ENCODE measurements around the gene KRTAP10-3.

The KRTAP10-3 gene

GRCh38 chr21:44527156-44527982 lies 31.2 kb downstream of the KRTAP10-3 start:
- DNase-seq, result no peak

- DNase-seq, result no peak
Observed at GRCh38 chr21:44526096-44526997, 32.2 kb downstream of the KRTAP10-3 start.

- no peak for DNase-seq
Observed at GRCh38 chr21:44525391-44526095, 33.1 kb downstream of the KRTAP10-3 start.

- DNase-seq, result no peak
Observed at GRCh38 chr21:44524414-44525371, 33.9 kb downstream of the KRTAP10-3 start.

GRCh38 chr21:44523567-44524413 lies 34.8 kb downstream of the KRTAP10-3 start:
- DNase-seq, result no peak

- DNase-seq, result no peak
Observed at GRCh38 chr21:44522753-44523204, 35.8 kb downstream of the KRTAP10-3 start.

GRCh38 chr21:44521928-44522752 lies 36.5 kb downstream of the KRTAP10-3 start:
- DNase-seq, result no peak

- no peak for DNase-seq
Observed at GRCh38 chr21:44521301-44521927, 37.2 kb downstream of the KRTAP10-3 start.

- no peak for DNase-seq
Observed at GRCh38 chr21:44520326-44521300, 38.0 kb downstream of the KRTAP10-3 start.

- no peak for DNase-seq
Observed at GRCh38 chr21:44519346-44520325, 39.0 kb downstream of the KRTAP10-3 start.

GRCh38 chr21:44518686-44519085 lies 39.9 kb downstream of the KRTAP10-3 start:
- no peak for DNase-seq

- DNase-seq, result no peak
Observed at GRCh38 chr21:44517175-44517899, 41.3 kb downstream of the KRTAP10-3 start.

- DNase-seq, result no peak
Observed at GRCh38 chr21:44516828-44517174, 41.8 kb downstream of the KRTAP10-3 start.

- DNase-seq, result no peak
Observed at GRCh38 chr21:44516342-44516741, 42.3 kb downstream of the KRTAP10-3 start.

- no peak for DNase-seq
Observed at GRCh38 chr21:44515359-44516165, 43.0 kb downstream of the KRTAP10-3 start.
